Measurements from ENCODE around the gene RPS3.

Gene RPS3

DNA sequence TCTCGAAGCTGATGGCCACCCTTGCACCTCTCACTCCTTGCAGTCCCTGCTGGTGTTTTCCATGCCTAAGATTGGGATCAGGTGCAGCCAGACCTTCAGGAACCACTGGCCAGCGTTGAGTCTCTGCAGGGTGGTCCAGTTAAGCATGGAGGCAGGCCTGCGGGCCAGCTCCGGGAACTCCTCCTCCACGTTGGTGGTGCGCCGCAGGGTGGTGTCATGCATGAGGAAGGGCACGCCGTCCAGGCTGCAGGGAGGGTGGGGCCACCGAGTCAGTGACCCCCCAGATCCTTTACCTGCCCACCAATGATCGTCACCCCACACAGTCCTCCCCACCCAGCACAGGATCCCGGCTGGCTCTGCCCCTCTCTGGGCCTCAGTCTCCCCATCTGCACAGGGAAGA, 43.7 kb downstream of the RPS3 start (continued):
- TF ChIP-seq ZNF843 (tag by site-specific recombination; IDR thresholded peaks at IDR 0.05) (no peak), MEIS1 (CRISPR knock-in tag; IDR thresholded peaks at IDR 0.05; ENCODE audit: borderline replicate concordance) (no peak), ZNF157 (tag by site-specific recombination; IDR thresholded peaks at IDR 0.05) (no peak), EGR2 (tag by site-specific recombination; IDR thresholded peaks at IDR 0.05; ENCODE audit: low read depth) (no peak), ZNF311 (tag by site-specific recombination; IDR thresholded peaks at IDR 0.05; ENCODE audit: borderline replicate concordance) (no peak), REPIN1 (tag by site-specific recombination; IDR thresholded peaks at IDR 0.05; ENCODE audit: low read depth) (no peak), ZNF175 (tag by site-specific recombination; IDR thresholded peaks at IDR 0.05) (no peak)

DNA sequence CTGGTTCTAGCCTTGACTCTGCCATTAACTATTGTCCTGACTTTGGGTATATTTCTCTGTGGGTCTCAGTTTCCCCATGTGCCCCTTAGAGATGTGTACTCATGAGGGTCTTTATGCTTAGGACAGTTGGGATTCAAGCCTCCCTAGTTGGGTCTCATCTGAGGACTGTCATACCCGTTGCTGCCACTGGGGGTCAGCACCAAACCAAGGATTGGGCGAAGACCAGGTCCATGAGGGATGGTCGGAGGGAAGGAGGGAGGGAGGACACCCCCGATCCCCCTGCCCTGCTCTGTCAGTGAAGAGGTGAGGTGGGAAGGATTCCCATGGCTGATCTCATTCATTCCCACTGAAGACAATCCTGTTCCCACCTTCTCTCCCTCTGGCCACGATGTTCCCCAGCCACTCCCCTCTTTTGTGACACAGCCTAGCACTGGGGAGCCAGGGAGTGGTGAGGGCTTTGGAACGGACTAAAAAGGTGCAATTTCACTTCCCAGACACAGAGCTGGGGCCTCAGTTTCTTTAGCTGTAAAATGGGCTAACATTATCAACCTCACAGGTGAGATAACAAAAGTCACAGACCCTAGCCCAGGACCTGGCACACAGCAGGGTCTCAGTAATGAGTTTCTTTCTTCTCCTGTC, 46.1 kb downstream of the RPS3 start:
- no peak overlapping the region for H3K4me3 ChIP-seq (ENCODE audit: low read depth, low read length)
- TF ChIP-seq, protein P1, sequence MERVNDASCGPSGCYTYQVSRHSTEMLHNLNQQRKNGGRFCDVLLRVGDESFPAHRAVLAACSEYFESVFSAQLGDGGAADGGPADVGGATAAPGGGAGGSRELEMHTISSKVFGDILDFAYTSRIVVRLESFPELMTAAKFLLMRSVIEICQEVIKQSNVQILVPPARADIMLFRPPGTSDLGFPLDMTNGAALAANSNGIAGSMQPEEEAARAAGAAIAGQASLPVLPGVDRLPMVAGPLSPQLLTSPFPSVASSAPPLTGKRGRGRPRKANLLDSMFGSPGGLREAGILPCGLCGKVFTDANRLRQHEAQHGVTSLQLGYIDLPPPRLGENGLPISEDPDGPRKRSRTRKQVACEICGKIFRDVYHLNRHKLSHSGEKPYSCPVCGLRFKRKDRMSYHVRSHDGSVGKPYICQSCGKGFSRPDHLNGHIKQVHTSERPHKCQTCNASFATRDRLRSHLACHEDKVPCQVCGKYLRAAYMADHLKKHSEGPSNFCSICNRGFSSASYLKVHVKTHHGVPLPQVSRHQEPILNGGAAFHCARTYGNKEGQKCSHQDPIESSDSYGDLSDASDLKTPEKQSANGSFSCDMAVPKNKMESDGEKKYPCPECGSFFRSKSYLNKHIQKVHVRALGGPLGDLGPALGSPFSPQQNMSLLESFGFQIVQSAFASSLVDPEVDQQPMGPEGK (tag by site-specific recombination; IDR thresholded peaks at IDR 0.05) = peak; percentile 56
- TF ChIP-seq ZNF350 (tag by site-specific recombination; IDR thresholded peaks at IDR 0.05) = no peak
- peak; percentile 80 for TF ChIP-seq ZNF366 (tag by site-specific recombination; conservative IDR thresholded peaks at IDR 0.05)
- no peak for TF ChIP-seq ZNF792 (tag by site-specific recombination; IDR thresholded peaks at IDR 0.05)
- no peak for TF ChIP-seq MZF1 (tag by site-specific recombination; IDR thresholded peaks at IDR 0.05; ENCODE audit: borderline replicate concordance)
- TF ChIP-seq, protein P2, sequence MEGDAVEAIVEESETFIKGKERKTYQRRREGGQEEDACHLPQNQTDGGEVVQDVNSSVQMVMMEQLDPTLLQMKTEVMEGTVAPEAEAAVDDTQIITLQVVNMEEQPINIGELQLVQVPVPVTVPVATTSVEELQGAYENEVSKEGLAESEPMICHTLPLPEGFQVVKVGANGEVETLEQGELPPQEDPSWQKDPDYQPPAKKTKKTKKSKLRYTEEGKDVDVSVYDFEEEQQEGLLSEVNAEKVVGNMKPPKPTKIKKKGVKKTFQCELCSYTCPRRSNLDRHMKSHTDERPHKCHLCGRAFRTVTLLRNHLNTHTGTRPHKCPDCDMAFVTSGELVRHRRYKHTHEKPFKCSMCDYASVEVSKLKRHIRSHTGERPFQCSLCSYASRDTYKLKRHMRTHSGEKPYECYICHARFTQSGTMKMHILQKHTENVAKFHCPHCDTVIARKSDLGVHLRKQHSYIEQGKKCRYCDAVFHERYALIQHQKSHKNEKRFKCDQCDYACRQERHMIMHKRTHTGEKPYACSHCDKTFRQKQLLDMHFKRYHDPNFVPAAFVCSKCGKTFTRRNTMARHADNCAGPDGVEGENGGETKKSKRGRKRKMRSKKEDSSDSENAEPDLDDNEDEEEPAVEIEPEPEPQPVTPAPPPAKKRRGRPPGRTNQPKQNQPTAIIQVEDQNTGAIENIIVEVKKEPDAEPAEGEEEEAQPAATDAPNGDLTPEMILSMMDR (tag by site-specific recombination; IDR thresholded peaks at IDR 0.05) = peak; percentile 70
- TF ChIP-seq KLF9 (tag by site-specific recombination; IDR thresholded peaks at IDR 0.05; ENCODE audit: low read depth) = peak; percentile 35; the same call in 1 of the 2 replicates
- no peak for TF ChIP-seq ZNF560 (tag by site-specific recombination; IDR thresholded peaks at IDR 0.05; ENCODE audit: borderline replicate concordance)
- peak; percentile 80 for TF ChIP-seq ZNF654 (tag by site-specific recombination; IDR thresholded peaks at IDR 0.05; ENCODE audit: low read depth)
- TF ChIP-seq ZNF266 (tag by site-specific recombination; IDR thresholded peaks at IDR 0.05; ENCODE audit: low read depth) = no peak
- TF ChIP-seq ZNF311 (tag by site-specific recombination; IDR thresholded peaks at IDR 0.05; ENCODE audit: borderline replicate concordance) = no peak
- TF ChIP-seq ZNF114 (tag by site-specific recombination; IDR thresholded peaks at IDR 0.05) = no peak
- TF ChIP-seq ZNF121 (tag by site-specific recombination; IDR thresholded peaks at IDR 0.05) = peak; percentile 99
- TF ChIP-seq, protein P3, sequence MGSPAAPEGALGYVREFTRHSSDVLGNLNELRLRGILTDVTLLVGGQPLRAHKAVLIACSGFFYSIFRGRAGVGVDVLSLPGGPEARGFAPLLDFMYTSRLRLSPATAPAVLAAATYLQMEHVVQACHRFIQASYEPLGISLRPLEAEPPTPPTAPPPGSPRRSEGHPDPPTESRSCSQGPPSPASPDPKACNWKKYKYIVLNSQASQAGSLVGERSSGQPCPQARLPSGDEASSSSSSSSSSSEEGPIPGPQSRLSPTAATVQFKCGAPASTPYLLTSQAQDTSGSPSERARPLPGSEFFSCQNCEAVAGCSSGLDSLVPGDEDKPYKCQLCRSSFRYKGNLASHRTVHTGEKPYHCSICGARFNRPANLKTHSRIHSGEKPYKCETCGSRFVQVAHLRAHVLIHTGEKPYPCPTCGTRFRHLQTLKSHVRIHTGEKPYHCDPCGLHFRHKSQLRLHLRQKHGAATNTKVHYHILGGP (tag by site-specific recombination; IDR thresholded peaks at IDR 0.05) = no peak
- TF ChIP-seq IKZF3 (tag by site-specific recombination; IDR thresholded peaks at IDR 0.05) = no peak
- no peak for TF ChIP-seq ZNF324 (tag by site-specific recombination; IDR thresholded peaks at IDR 0.05)
- H3K36me3 ChIP-seq (ENCODE audit: control insufficient read depth in 2 of 2, insufficient read depth in 1 of 2, low read length in 2 of 2) = no peaks in the 10 kb centered on the region
- no peaks in the 10 kb centered on the region for H3K4me1 ChIP-seq (ENCODE audit: control insufficient read depth, insufficient read depth, low read length)
- CTCF ChIA-PET = interaction anchor here (0.6 to 7.5 kb wide), 31 partner anchors 10 to 1088 kb away, joined by 3 to 264 read pairs (median 4); partner anchors contain the start of genes GDPD5 and KLHL35
- POLR2A ChIA-PET = no interaction called here
- H3K9me3 ChIP-seq (ENCODE audit: control insufficient read depth, insufficient read depth, low read depth, low read length) = no peaks in the 10 kb centered on the region
- H3K27ac ChIP-seq (ENCODE audit: extremely low read depth, low read depth, low read length) = no peak overlapping the region

Data from HEK293 (cell line).